ENCODE data around the gene SSTR5.

DNA sequence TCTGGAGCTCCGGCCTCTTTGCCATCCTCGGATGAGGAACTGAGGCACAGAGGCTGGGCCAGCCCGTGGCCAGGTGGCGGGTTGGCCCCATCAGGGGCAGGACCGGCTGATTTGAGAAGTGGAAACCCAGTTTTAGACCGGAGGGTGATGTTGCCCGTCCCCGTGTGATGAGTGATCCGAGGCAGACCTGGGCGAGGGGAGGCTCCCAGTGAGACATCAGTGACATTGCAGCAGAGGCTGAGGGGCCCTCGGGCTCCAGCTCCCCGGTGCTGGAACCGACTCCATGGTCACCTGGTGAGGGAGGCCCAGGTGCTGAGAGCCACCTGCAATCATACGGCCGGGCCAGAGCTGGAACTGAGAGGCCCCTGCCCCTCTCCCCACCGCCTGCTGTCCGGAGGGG, 53.5 kb downstream of the SSTR5 start:
- TF ChIP-seq, protein P1, sequence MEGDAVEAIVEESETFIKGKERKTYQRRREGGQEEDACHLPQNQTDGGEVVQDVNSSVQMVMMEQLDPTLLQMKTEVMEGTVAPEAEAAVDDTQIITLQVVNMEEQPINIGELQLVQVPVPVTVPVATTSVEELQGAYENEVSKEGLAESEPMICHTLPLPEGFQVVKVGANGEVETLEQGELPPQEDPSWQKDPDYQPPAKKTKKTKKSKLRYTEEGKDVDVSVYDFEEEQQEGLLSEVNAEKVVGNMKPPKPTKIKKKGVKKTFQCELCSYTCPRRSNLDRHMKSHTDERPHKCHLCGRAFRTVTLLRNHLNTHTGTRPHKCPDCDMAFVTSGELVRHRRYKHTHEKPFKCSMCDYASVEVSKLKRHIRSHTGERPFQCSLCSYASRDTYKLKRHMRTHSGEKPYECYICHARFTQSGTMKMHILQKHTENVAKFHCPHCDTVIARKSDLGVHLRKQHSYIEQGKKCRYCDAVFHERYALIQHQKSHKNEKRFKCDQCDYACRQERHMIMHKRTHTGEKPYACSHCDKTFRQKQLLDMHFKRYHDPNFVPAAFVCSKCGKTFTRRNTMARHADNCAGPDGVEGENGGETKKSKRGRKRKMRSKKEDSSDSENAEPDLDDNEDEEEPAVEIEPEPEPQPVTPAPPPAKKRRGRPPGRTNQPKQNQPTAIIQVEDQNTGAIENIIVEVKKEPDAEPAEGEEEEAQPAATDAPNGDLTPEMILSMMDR (IDR thresholded peaks at IDR 0.05), result no peak
- TF ChIP-seq EZH2 (IDR thresholded peaks at IDR 0.05; ENCODE audit: borderline replicate concordance, insufficient read depth, low read depth, low read length, poor library complexity, severe bottlenecking), result no peak

Measured in B cell (primary cell).